Stimulated activated naive CD8-positive, alpha-beta T cell treated with anti-CD3 and anti-CD28 coated beads, Interleukin-15, amount 100 ng/mL, for 72 hours (primary cell): ENCODE measurements around the gene DPH6.
"Not testable (repeated sequence)": the region's sequence is repeated elsewhere in the genome, so short reads cannot be mapped to it uniquely, and the experiment has no call there.

ENCODE experiments used
- ATAC-seq: fragments of 150-1000 bp; cut with Tn5 transposase; 2 replicates; pipeline ENCODE4 v1.10.0; 2021; ENCODE audit warnings: mild to moderate bottlenecking, moderate library complexity
- DNase-seq, 2 donors: peaks; one replicate each; pipeline ENCODE4 v3.0.0; 2021 to 2022
- H3K27ac Mint-ChIP-seq, 2 donors: one replicate each; pipeline ENCODE4 v1.8.0; 2022; ENCODE audit warnings: mild to moderate bottlenecking in 2 of 2, mixed read lengths in 2 of 2, moderate library complexity in 2 of 2
- H3K27me3 Mint-ChIP-seq: one replicate; pipeline ENCODE4 v1.8.0; 2022; ENCODE audit warnings: mixed read lengths
- H3K4me1 Mint-ChIP-seq: one replicate; pipeline ENCODE4 v1.8.0; 2022; ENCODE audit warnings: mild to moderate bottlenecking, mixed read lengths
- H3K4me3 Mint-ChIP-seq, 2 donors: one replicate each; pipeline ENCODE4 v1.8.0; 2022; ENCODE audit warnings: mild to moderate bottlenecking in 2 of 2, mixed read lengths in 2 of 2, moderate library complexity in 1 of 2
- H3K9me3 Mint-ChIP-seq, 2 donors: one replicate each; pipeline ENCODE4 v1.8.0; 2022; ENCODE audit warnings: mixed read lengths in 2 of 2

The DPH6 gene

DNA sequence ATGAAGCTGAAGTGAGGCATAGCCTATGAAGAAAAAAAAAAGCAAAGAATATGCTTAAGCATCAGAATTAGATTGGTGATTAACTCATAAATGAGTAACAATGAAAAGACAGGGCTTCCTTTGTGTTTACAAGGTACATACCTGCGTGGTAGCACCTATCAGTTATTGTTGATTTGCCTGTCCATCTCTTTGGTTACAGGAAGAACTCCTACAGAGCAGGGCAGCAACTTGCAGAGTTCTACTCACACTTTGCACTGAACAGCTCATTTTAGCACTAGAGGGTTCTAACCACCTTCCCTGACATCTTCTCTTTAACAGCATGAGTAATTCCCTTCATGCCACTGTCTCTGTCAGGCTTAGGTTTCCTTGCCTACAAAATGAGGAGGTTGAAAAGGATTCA, 166.0 kb downstream of the DPH6 start:
- no peaks in the 10 kb centered on the region for H3K27me3 Mint-ChIP-seq
- ATAC-seq (no peak), DNase-seq (no peak)
- H3K4me1 Mint-ChIP-seq = no peaks in the 10 kb centered on the region
- H3K9me3 Mint-ChIP-seq = no peaks in the 10 kb centered on the region
- no peak overlapping the region for H3K4me3 Mint-ChIP-seq
- H3K27ac Mint-ChIP-seq = peak overlapping the region in 1 of 2 donors; percentile 73

DNA sequence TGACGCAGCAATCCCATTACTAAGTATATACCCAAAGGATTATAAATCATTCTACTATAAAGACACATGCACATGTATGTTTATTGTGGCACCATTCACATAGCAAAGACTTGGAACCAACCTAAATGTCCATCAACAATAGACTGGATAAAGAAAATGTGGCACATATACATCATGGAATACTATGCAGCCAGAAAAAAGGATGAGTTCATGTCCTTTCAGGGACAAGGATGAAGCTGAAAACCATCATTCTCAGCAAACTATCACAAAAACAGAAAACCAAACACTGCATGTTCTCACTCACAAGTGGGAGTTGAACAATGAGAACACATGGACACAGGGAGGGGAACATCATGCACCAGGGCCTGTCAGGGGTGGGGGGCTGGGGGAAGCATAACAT, 167.5 kb downstream of the DPH6 start:
- H3K27me3 Mint-ChIP-seq, H3K9me3 Mint-ChIP-seq, H3K27ac Mint-ChIP-seq, H3K4me1 Mint-ChIP-seq, H3K4me3 Mint-ChIP-seq, ATAC-seq, DNase-seq: not testable (repeated sequence)

DNA sequence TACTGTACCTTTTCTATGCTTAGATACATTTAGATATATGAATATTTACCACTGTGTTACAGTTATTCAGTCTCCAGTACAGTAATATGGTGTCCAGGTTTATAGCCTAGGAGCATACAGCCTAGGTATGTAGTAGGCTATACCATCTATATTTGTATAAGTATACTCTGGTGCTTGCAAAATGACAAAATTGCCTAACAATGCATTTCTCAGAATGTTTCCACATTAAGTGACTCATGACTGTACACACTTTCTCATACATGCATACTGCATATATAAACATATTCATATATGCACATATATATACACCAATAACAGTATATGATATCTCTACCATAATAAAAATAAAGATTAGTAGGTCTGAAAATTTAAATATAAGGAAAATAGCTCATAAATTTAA, 169.3 kb downstream of the DPH6 start:
- no peaks in the 10 kb centered on the region for H3K4me1 Mint-ChIP-seq
- no peaks in the 10 kb centered on the region for H3K27me3 Mint-ChIP-seq
- peaks cover 0 to 7% of the 10 kb centered on the region in 2 donors for H3K9me3 Mint-ChIP-seq
- DNase-seq = no peak
- H3K27ac Mint-ChIP-seq = no peak overlapping the region
- H3K4me3 Mint-ChIP-seq = no peak overlapping the region
- no peak for ATAC-seq

DNA sequence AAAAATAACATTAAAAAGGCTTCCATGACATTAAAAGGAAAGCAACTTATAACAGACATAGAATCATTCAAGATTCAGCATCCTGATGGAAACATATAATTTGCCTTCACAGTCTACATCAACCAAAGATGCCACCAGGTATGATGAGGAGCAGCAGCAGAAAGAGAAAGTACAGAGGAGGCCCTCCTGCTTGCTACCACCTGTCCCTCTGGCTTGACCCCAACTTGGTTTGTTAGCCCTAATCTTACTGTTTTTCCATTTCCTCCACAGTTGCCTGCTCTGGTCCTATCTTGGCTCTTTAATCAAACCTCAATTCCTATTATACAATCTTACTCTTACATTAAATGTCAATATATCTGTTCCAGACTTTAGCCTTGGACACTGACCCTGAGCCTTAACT, 171.3 kb downstream of the DPH6 start:
- ATAC-seq (no peak), DNase-seq (no peak)
- no peak overlapping the region for H3K27ac Mint-ChIP-seq
- no peaks in the 10 kb centered on the region for H3K4me1 Mint-ChIP-seq
- peaks cover 0 to 7% of the 10 kb centered on the region in 2 donors for H3K9me3 Mint-ChIP-seq
- H3K4me3 Mint-ChIP-seq = no peak overlapping the region
- no peaks in the 10 kb centered on the region for H3K27me3 Mint-ChIP-seq

DNA sequence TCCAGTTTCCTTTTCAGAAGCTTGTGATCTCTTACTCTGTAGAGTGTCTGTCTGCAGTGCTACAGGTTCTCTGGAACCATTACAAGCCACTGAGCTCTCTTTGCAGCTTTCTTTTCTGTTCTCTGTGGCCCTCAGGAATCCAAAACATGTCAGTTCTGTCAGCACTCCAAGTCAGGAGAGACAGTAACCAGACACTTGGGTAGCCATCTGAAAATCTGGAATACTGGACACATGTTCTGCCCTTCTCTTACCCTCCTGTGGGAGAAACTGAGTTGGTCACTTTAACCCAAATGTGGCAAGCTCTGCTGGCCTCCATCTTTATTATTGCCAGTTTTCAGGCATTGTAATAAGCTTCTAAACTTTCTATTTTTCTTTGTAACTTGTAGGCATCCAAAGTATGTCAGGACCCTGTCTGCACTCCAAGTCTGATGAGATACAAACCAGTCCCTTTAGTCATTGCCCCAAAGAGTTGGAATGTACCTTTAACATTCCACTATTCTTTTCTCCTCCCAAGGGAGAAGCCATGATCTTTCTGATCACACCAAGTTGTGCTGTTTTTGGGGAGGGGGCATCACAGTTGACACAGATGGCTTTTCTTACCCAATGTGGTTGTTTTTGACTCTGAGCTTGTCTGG, 183.7 kb downstream of the DPH6 start:
- Mint-ChIP-seq H3K27ac (no peak overlapping the region), H3K27me3 (no peaks in the 10 kb centered on the region), H3K4me1 (no peaks in the 10 kb centered on the region), H3K4me3 (no peak overlapping the region), H3K9me3 (peaks cover 53 to 75% of the 10 kb centered on the region in 2 donors)
- ATAC-seq (no peak), DNase-seq (no peak)

DNA sequence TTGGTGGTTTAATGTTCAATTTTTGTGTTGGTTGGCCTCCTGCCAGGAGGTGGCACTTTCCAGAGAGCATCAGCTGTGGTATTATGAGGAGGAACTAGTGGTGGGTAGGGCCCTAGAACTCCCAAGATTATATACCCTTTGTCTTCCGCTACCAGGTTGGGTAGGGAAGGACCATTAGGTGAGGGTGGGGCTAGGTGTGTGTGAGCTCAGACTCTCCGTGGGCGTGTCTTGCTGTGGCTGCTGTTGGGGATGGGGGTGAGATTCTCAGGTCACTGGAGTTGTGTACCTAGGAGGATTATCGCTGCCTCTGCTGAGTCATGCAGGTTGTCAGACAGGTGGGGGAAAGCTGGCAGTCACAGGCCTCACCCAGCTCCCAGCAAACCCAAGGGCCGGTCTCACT, 187.1 kb downstream of the DPH6 start:
- no peaks in the 10 kb centered on the region for H3K27me3 Mint-ChIP-seq
- H3K4me3 Mint-ChIP-seq = no peak overlapping the region
- H3K4me1 Mint-ChIP-seq = no peaks in the 10 kb centered on the region
- peaks cover 53 to 81% of the 10 kb centered on the region in 2 donors for H3K9me3 Mint-ChIP-seq
- no peak for DNase-seq
- no peak for ATAC-seq
- peak overlapping the region in 1 of 2 donors; percentile 12 for H3K27ac Mint-ChIP-seq

DNA sequence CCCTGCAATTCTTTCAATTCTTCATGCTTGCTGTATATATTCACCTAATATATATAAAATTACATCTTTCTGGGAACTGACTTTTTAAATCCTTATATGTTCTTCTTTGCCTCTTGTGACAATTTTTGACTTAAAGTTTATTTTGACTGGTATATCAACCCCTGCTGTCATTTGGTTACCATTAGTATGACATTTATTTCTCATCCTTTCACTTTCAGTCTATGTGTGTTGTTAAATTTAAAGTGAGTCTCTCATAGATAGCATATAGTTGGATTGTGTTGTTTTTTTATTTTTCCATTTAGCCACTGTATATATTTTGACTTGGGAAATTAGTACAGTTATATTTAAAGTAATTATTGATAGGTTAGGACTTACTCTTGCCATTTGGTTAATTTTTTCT, 194.9 kb downstream of the DPH6 start:
- H3K4me1 Mint-ChIP-seq = no peaks in the 10 kb centered on the region
- ATAC-seq (no peak), DNase-seq (no peak)
- no peak overlapping the region for H3K27ac Mint-ChIP-seq
- peaks cover 35 to 50% of the 10 kb centered on the region in 2 donors for H3K9me3 Mint-ChIP-seq
- no peaks in the 10 kb centered on the region for H3K27me3 Mint-ChIP-seq
- H3K4me3 Mint-ChIP-seq = no peak overlapping the region

DNA sequence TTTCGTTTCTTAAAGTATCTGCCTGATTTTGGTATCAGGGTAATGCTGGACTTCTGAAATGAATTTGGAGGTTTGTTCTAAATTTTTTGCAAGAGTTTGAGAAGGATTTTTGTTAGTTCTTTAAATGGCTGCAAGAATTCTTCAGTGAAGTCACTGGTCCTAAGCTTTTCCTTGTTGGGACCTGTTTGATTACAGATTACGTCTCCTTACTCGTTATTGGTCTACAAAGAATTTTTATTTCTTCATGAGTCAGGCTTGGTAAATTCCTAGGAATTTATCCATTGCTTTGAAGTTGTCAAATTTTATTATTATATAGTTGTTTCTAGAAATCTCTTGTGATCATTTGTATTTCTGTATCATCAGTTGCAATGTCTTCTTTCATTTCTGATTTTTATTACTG, 196.0 kb downstream of the DPH6 start:
- Mint-ChIP-seq H3K27ac (no peak overlapping the region), H3K9me3 (peaks cover 25 to 39% of the 10 kb centered on the region in 2 donors), H3K27me3 (no peaks in the 10 kb centered on the region), H3K4me1 (no peaks in the 10 kb centered on the region), H3K4me3 (no peak overlapping the region)
- DNase-seq = no peak
- no peak for ATAC-seq

DNA sequence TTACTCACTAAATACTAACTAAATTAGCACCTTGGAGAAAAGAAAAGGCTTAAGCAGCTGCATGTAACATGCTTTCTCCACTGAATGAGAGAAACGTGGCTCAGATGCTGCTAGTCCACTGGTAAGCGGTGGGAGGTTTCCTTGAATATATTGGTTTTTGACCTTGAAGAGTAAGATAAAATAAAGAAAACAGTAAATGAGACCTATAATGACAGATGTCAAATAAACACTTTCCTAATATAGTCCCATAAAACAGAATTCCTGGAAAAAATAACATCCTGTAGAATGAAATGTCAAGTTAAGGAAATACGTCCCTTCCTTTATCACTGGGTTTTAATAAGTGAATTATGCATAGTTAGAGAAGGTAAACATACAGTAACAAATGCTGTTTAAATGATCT, 215.0 kb downstream of the DPH6 start:
- peaks cover 10 to 13% of the 10 kb centered on the region in 2 donors for H3K9me3 Mint-ChIP-seq
- no peaks in the 10 kb centered on the region for H3K4me1 Mint-ChIP-seq
- H3K27ac Mint-ChIP-seq = no peak overlapping the region
- no peak overlapping the region for H3K4me3 Mint-ChIP-seq
- H3K27me3 Mint-ChIP-seq = no peaks in the 10 kb centered on the region
- ATAC-seq (no peak), DNase-seq (no peak)

DNA sequence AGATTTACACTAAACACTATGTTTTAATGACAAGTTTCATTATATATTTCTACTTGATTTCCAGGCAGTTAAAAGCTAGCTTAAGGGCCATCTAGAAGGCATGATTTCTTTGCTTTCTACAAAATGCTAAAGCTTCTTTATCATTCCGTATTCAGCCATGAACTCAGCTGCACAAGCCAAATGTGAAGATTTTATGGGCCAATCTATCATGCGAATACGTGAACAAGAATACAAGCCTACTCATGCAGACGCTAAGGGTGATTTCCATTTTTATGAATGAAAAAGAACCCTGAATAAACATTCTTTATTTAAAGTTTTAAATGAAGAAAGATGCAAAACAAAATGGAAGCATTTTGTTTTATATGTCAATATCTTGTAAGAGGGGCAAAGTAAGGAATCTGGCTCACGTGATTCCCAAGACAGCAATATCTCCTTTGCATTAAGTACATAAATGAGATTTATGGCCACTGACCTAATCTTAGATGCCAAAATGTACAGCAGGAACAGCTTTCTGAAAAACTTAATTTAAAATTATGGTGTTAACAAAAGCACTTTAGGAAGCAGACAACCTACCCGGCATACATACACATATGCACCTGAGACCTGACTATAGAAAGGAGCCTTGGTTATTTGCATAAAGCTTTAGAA, 215.8 kb downstream of the DPH6 start:
- no peaks in the 10 kb centered on the region for H3K4me1 Mint-ChIP-seq
- peaks cover 2 to 6% of the 10 kb centered on the region in 2 donors for H3K9me3 Mint-ChIP-seq
- no peak overlapping the region for H3K27ac Mint-ChIP-seq
- no peaks in the 10 kb centered on the region for H3K27me3 Mint-ChIP-seq
- H3K4me3 Mint-ChIP-seq = no peak overlapping the region
- no peak for ATAC-seq
- no peak for DNase-seq

DNA sequence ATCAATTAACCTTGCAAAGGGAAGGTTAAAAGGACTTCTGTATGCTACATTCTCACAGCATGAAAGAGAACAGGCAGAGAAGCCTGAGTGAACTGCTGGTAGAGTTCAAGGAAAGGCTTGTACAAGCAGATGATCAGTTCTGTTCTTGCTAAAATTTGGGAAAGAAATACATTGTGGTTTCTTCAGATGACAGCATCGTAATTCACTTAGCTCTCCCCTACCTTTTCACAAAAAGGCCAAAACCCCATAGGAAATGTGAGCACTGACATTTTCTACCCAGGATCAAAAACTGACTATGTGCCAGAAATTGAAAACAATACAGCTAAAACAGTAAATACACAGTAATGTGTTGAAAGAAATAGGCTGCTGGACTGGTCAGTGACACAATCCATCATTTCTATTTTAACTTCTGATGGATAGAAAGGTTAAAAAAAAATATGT, 216.4 kb downstream of the DPH6 start:
- Mint-ChIP-seq H3K4me1 (no peaks in the 10 kb centered on the region), H3K27ac (no peak overlapping the region), H3K4me3 (no peak overlapping the region), H3K9me3 (peaks cover 0 to 6% of the 10 kb centered on the region in 2 donors), H3K27me3 (no peaks in the 10 kb centered on the region)
- no peak for DNase-seq
- no peak for ATAC-seq

DNA sequence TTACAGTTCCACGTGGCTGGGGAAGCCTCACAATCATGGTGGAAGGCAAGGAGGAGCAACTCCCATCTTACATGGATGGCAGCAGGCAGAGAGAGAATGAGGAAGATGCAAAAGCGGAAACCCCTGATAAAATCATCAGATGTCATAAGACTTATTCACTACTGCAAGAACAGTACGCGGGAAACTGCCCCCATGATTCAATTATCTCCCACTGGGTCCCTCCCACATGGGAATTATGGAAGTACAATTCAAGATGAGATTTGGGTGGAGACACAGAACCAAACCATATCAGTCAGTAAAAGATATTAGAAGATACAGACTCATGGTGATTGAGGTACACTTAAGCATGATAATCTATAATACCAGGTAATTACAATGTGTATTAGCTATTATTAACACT, 217.1 kb downstream of the DPH6 start:
- not testable (repeated sequence) for H3K9me3 Mint-ChIP-seq, ATAC-seq, H3K4me3 Mint-ChIP-seq, H3K27ac Mint-ChIP-seq, H3K4me1 Mint-ChIP-seq, DNase-seq, H3K27me3 Mint-ChIP-seq

DNA sequence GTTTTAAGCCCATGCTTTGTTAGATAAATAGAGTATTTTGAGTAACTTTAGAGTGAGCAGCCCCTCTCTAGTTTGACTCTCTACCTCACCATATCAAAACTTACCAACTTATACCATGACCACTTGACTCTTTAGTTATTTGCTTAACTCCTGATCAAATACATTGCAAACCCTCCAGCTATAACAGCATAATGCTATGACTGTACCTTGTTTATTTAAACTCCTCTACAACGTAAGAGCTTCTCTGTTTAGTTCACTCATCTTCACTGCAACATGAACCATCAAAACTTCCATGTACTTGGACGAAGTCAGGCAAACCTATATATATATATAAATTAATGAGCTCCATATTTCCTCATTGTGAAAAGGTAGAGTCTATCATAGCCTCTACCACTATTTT, 218.2 kb downstream of the DPH6 start:
- Mint-ChIP-seq H3K4me3 (no peak overlapping the region), H3K27me3 (no peaks in the 10 kb centered on the region), H3K4me1 (no peaks in the 10 kb centered on the region), H3K9me3 (peaks cover 0 to 2% of the 10 kb centered on the region in 2 donors), H3K27ac (peak overlapping the region in 1 of 2 donors; percentile 2)
- no peak for DNase-seq
- ATAC-seq = no peak

DNA sequence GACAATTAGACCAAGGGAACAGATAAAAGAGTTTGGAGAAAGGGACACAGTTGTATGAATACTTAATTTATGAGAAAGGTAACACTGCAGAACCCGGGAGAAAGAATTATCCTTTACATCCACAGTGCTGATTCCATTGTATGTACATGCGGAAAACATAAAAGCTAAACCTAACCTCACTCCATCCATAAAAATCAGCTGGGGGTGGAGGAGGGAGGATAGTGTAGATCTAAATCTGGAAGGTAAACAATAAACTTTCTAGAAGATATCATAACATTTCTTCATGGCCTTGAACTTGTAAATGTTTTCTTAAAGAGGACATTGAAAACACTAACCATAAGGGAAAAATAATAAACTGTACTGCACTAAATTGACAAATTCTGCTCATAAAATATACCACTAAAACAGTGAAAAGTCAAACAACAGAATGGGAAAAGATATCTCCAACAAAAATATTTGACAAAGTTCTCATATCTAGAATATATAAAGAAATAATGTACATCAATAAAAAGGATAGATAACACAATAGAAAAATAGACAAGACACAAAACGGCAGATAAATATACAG, 220.5 kb downstream of the DPH6 start:
- Mint-ChIP-seq H3K27me3 (no peaks in the 10 kb centered on the region), H3K4me1 (no peaks in the 10 kb centered on the region), H3K9me3 (no peaks in the 10 kb centered on the region), H3K27ac (no peak overlapping the region), H3K4me3 (no peak overlapping the region)
- ATAC-seq (no peak), DNase-seq (no peak)

DNA sequence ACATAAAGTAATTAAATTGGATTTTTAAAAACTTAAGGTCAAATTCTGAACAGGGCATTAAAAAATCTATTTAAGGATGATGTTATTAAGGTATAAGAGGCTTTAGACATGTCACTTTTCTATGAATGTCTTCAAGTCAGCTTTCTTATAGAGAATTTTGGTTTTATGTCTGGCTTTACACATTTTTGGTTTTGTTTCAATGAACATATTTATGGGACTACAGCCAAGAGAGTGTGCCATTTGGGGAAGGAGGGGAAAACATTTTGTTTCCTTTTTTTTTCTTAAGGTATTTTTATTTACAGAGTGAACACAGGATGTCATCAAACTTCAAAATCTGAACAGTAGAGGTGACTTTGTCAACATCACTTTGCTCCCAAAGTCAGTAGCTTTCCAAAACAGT, 222.8 kb downstream of the DPH6 start:
- Mint-ChIP-seq H3K4me3 (no peak overlapping the region), H3K27ac (no peak overlapping the region), H3K27me3 (no peaks in the 10 kb centered on the region), H3K9me3 (no peaks in the 10 kb centered on the region), H3K4me1 (no peaks in the 10 kb centered on the region)
- ATAC-seq (no peak), DNase-seq (no peak)

DNA sequence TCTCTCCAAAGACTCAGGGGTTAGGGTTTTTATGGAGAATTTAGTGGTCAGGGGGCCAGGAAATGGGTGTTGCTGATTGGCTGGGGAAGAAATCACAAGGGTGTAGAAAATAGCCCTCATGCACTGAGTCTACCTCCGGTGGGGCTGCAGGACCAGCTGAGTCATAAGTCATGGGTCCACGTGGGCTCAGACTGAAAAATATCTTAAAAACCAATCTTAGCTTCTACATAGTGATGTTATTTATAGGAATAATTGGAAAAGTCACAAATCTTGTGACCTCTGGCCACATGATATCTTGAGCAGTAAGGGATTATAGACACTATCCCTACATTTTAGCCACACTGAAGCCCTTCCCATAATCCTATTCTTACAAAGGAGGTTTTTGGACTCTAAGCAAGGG, 224.0 kb downstream of the DPH6 start:
- DNase-seq (no peak), ATAC-seq (no peak)
- Mint-ChIP-seq H3K27me3 (no peaks in the 10 kb centered on the region), H3K27ac (peak overlapping the region in 1 of 2 donors; percentile 12), H3K4me1 (no peaks in the 10 kb centered on the region), H3K4me3 (no peak overlapping the region), H3K9me3 (no peaks in the 10 kb centered on the region)
